ENCODE measurements around the gene RPL32.

The RPL32 gene

DNA sequence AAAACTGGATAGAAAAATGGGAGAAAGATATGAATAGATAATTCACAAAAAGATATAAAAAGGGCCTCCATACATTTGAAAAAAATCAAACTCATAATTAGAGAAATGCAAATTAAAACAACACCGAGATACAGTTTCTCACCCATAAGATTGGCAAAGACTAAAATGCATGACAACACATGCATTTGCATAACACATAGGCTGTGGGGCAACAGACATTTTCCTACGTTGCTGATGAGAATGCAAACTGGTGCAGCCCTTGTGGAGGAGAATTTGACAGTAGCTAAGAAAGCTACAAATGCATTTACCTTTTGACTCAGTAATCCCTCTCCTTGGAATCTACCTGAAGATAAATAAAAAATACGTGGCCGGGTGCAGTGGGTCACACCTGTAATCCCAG is 56.3 kb downstream of the RPL32 start:
- H3K27ac ChIP-seq (ENCODE audit: low read length) = no peak overlapping the region
- no peaks in the 10 kb centered on the region for H3K36me3 ChIP-seq (ENCODE audit: control insufficient read depth in 1 of 2, insufficient read depth in 2 of 2, low read length in 2 of 2)
- H3K4me1 ChIP-seq (ENCODE audit: control insufficient read depth in 1 of 2, insufficient read depth in 2 of 2, low read length in 2 of 2) = no peaks in the 10 kb centered on the region
- H3K4me3 ChIP-seq (ENCODE audit: low read depth in 1 of 2, low read length in 2 of 2) = no peak overlapping the region
- H3K27me3 ChIP-seq (ENCODE audit: low read depth, low read length) = no peaks in the 10 kb centered on the region
- H3K9me3 ChIP-seq (ENCODE audit: control insufficient read depth in 1 of 2, low read length in 2 of 2) = no peaks in the 10 kb centered on the region
